Keratinocyte (primary cell): ENCODE data around the gene VPS13D. TPM values are rescaled to one million over a fixed set of nuclear protein-coding genes. Genes with fewer than 3 reads are reported as not detected.

Experiments used
- DNase-seq: peaks from one replicate; pipeline ENCODE4 v3.0.0-alpha.2; 2011; ENCODE audit warnings: low read depth, missing footprints, low spot score
- FAIRE-seq: peaks from 2 replicates; lab custom pipeline; 2011; peaks lifted over from hg19 to GRCh38; lab: Jason Lieb, UNC
- H2AFZ ChIP-seq: 2 replicates; pipeline ENCODE4 v1.6.0; 2012; ENCODE audit warnings: low read length, control low read depth, inconsistent platforms; ENCODE audit not compliant: control insufficient read depth
- H3K27ac ChIP-seq: 2 replicates; pipeline ENCODE4 v1.5.1; 2011; ENCODE audit warnings: low read length; ENCODE audit not compliant: control insufficient read depth, insufficient read depth
- H3K27me3 ChIP-seq: 3 replicates; pipeline ENCODE4 v1.6.0; 2011; ENCODE audit warnings: low read length; ENCODE audit not compliant: control insufficient read depth, insufficient read depth; ENCODE audit errors: extremely low read depth
- H3K36me3 ChIP-seq, 2 experiments: 2 replicates in 1 of 2; 3 replicates in 1 of 2; pipeline ENCODE4 v1.5.1; 2011; ENCODE audit warnings: low read length in 2 of 2, mild to moderate bottlenecking in 1 of 2; ENCODE audit not compliant: control insufficient read depth in 2 of 2, insufficient read depth in 2 of 2; ENCODE audit errors: extremely low read depth in 1 of 2
- H3K4me1 ChIP-seq: 3 replicates; pipeline ENCODE4 v1.5.1; 2011; ENCODE audit warnings: low read length; ENCODE audit not compliant: control insufficient read depth, insufficient read depth; ENCODE audit errors: extremely low read depth
- H3K4me2 ChIP-seq: 3 replicates; pipeline ENCODE4 v1.6.0; 2011; ENCODE audit warnings: low read depth, low read length; ENCODE audit not compliant: control insufficient read depth, insufficient read depth; ENCODE audit errors: extremely low read depth
- H3K4me3 ChIP-seq, 3 experiments: fragments of 200-600 bp in 1 of 3; sonication (generic) in 1 of 3; 2 replicates in 2 of 3; 3 replicates in 1 of 3; pipeline ENCODE4 v1.5.1; 2011 to 2016; ENCODE audit warnings: low read length in 3 of 3, mild to moderate bottlenecking in 3 of 3, control low read depth in 2 of 3, inconsistent platforms in 1 of 3, low read depth in 1 of 3, mixed read lengths in 1 of 3, mixed run types in 1 of 3, moderate library complexity in 1 of 3; ENCODE audit not compliant: control insufficient read depth in 2 of 3, insufficient read depth in 2 of 3; ENCODE audit errors: extremely low read depth in 1 of 3
- H3K79me2 ChIP-seq: 2 replicates; pipeline ENCODE4 v1.6.0; 2012; ENCODE audit warnings: low read length; ENCODE audit not compliant: control insufficient read depth, insufficient read depth
- H3K9ac ChIP-seq: 3 replicates; pipeline ENCODE4 v1.6.0; 2011; ENCODE audit warnings: low read length; ENCODE audit not compliant: control insufficient read depth, insufficient read depth; ENCODE audit errors: extremely low read depth
- H3K9me1 ChIP-seq: 3 replicates; pipeline ENCODE4 v1.6.0; 2011; ENCODE audit warnings: low read length; ENCODE audit not compliant: control insufficient read depth, insufficient read depth; ENCODE audit errors: extremely low read depth
- H3K9me3 ChIP-seq: 2 replicates; pipeline ENCODE4 v1.5.1; 2012; ENCODE audit warnings: low read depth, low read length; ENCODE audit not compliant: control insufficient read depth
- H4K20me1 ChIP-seq: 3 replicates; pipeline ENCODE4 v1.6.0; 2011; ENCODE audit warnings: low read length; ENCODE audit not compliant: control insufficient read depth, insufficient read depth; ENCODE audit errors: extremely low read depth
- EZH2 ChIP-seq: IDR thresholded peaks from one replicate; pipeline ENCODE4 v1.6.1; 2012; ENCODE audit warnings: inconsistent platforms, mild to moderate bottlenecking, low read length, moderate library complexity
- dilution Hi-C: fragments of 300-500 bp; cut with MboI; formaldehyde crosslinking; loops from one replicate; pipeline ENCODE4 v1.7.0; 2020; ENCODE audit warnings: low sequenced_read_pairs; ENCODE audit not compliant: extremely low pct_ligation_motif_present
- polyA plus RNA-seq, 5 experiments: library from polyadenylated mRNA; depleted of rRNA in 3 of 5; stranded (reverse) in 3 of 5; stranded (forward) in 1 of 5; unstranded in 1 of 5; fragments of >200 nt; gene quantifications; 1 replicate in 1 of 5; 2 replicates in 3 of 5; 3 replicates in 1 of 5; pipeline versions ENCODE4 v1.2.1 to v1.2.3, GENCODE V29; 2011 to 2012; ENCODE audit warnings: missing spikeins in 2 of 5, low read depth in 1 of 5, low replicate concordance in 1 of 5
- TF ChIP-seq, protein P1 (sequence below), 3 experiments: IDR thresholded peaks in 1 of 3; conservative IDR thresholded peaks in 1 of 3; optimal IDR thresholded peaks in 1 of 3; 2 replicates in 2 of 3; 3 replicates in 1 of 3; pipeline versions ENCODE3 to v1.5.1; 2011; ENCODE audit warnings: low read length in 3 of 3, mild to moderate bottlenecking in 3 of 3, moderate library complexity in 2 of 3, control low read depth in 1 of 3, inconsistent platforms in 1 of 3; ENCODE audit not compliant: insufficient read depth in 2 of 3; ENCODE audit errors: extremely low read depth in 1 of 3

The VPS13D gene
- polyA plus RNA-seq, 1 donor (not counting 4 experiments of a cell fraction or from before 2014, with no cell fraction given), result 19.0 TPM

DNA sequence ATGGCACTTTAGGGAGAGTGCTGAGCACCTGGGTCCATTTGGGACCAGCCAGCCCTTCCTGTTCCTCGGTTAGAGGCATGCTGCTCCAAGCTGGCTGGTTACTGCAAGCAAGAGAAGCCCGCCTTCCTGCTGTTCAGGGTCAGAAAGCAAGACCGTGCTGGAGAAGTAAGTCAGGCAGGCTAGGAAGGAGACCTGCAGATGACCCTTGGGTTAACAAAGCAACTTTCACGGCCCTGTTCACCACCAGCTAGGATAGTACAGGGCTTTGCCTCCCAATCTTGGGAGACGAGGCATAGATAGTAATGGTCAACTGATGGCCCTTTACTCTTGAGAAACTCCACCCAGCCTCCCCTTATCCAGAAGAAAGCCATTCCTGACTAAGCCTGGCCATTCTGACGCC, 252.1 kb downstream of the VPS13D start:
- Histone ChIP-seq H3K27ac (no peak overlapping the region), H3K9ac (no peak overlapping the region), H3K9me1 (peaks cover 2% of the 10 kb centered on the region), H3K9me3 (no peaks in the 10 kb centered on the region), H3K4me3 (no peak overlapping the region), H3K79me2 (no peaks in the 10 kb centered on the region), H3K27me3 (no peaks in the 10 kb centered on the region), H3K4me2 (no peak overlapping the region), H2AFZ (no peak overlapping the region), H4K20me1 (no peaks in the 10 kb centered on the region), H3K4me1 (peaks cover 44% of the 10 kb centered on the region), H3K36me3 (peaks cover 6 to 20% of the 10 kb centered on the region in 2 experiments)
- dilution Hi-C loops, result no loop called here
- DNase-seq (no peak), FAIRE-seq (peak; percentile 43)
- TF ChIP-seq EZH2, result no peak
- TF ChIP-seq, protein P1, sequence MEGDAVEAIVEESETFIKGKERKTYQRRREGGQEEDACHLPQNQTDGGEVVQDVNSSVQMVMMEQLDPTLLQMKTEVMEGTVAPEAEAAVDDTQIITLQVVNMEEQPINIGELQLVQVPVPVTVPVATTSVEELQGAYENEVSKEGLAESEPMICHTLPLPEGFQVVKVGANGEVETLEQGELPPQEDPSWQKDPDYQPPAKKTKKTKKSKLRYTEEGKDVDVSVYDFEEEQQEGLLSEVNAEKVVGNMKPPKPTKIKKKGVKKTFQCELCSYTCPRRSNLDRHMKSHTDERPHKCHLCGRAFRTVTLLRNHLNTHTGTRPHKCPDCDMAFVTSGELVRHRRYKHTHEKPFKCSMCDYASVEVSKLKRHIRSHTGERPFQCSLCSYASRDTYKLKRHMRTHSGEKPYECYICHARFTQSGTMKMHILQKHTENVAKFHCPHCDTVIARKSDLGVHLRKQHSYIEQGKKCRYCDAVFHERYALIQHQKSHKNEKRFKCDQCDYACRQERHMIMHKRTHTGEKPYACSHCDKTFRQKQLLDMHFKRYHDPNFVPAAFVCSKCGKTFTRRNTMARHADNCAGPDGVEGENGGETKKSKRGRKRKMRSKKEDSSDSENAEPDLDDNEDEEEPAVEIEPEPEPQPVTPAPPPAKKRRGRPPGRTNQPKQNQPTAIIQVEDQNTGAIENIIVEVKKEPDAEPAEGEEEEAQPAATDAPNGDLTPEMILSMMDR (optimal IDR thresholded peaks at IDR 0.05 in 1 of 3, IDR thresholded peaks at IDR 0.05 in 1 of 3, conservative IDR thresholded peaks at IDR 0.05 in 1 of 3; ENCODE audit: extremely low read depth in 1 of 3, insufficient read depth in 2 of 3, low read length in 3 of 3), result no peak

- TF ChIP-seq EZH2, result no peak
- Histone ChIP-seq H3K4me2 (no peak overlapping the region), H3K9ac (no peak overlapping the region), H3K9me1 (no peaks in the 10 kb centered on the region), H3K27me3 (no peaks in the 10 kb centered on the region), H3K79me2 (no peaks in the 10 kb centered on the region), H3K4me1 (peaks cover 40% of the 10 kb centered on the region), H3K4me3 (no peak overlapping the region), H3K9me3 (no peaks in the 10 kb centered on the region), H2AFZ (no peak overlapping the region), H3K27ac (no peak overlapping the region), H3K36me3 (peaks cover 6 to 20% of the 10 kb centered on the region in 2 experiments), H4K20me1 (no peaks in the 10 kb centered on the region)
- dilution Hi-C loops, result no loop called here
- FAIRE-seq, result no peak
- DNase-seq, result no peak
Measured at GRCh38 chr1:12482988-12483387, 253.2 kb downstream of the VPS13D start.
